ENCODE data around the gene MLLT10.
A peak's percentile ranks its signal among the peaks of the same experiment; 100 is the strongest.

The MLLT10 gene

GRCh38 chr10:21517134-21518031 lies 16.6 kb upstream of the MLLT10 start:
- peak; percentile 51 for DNase-seq

- DNase-seq, result peak; percentile 81
These were observed 15.8 kb upstream of the MLLT10 start for GRCh38 chr10:21518149-21518640.

- DNase-seq, result peak; percentile 30
These were observed 15.2 kb upstream of the MLLT10 start for GRCh38 chr10:21518641-21519396.

GRCh38 chr10:21519397-21519933 lies 14.6 kb upstream of the MLLT10 start:
- DNase-seq, result no peak

- peak; percentile 40 for DNase-seq
These were observed 14.0 kb upstream of the MLLT10 start for GRCh38 chr10:21519941-21520436.

GRCh38 chr10:21520509-21520908 lies 13.5 kb upstream of the MLLT10 start:
- no peak for DNase-seq

- no peak for DNase-seq
These were observed 13.1 kb upstream of the MLLT10 start for GRCh38 chr10:21520949-21521348.

- DNase-seq, result no peak
These were observed 12.1 kb upstream of the MLLT10 start for GRCh38 chr10:21521751-21522533.

GRCh38 chr10:21522631-21523406 lies 11.2 kb upstream of the MLLT10 start:
- no peak for DNase-seq

- DNase-seq, result peak; percentile 4
These were observed 10.4 kb upstream of the MLLT10 start for GRCh38 chr10:21523557-21524008.

GRCh38 chr10:21524131-21524525 lies 9.9 kb upstream of the MLLT10 start:
- no peak for DNase-seq

GRCh38 chr10:21524526-21525366 lies 9.3 kb upstream of the MLLT10 start:
- DNase-seq, result peak; percentile 66

GRCh38 chr10:21525367-21526187 lies 8.5 kb upstream of the MLLT10 start, which contains the start of gene SKIDA1:
Gene SKIDA1 (minus strand): TSS chr10:21525682. CDS start chr10:21517822, 7,860 bp downstream.
- peak; percentile 89 for DNase-seq

GRCh38 chr10:21526188-21526859 lies 7.7 kb upstream of the MLLT10 start:
- peak; percentile 66 for DNase-seq

- DNase-seq, result peak; percentile 38
These were observed 7.0 kb upstream of the MLLT10 start for GRCh38 chr10:21526860-21527597.

- DNase-seq, result peak; percentile 31
These were observed 6.3 kb upstream of the MLLT10 start for GRCh38 chr10:21527598-21528235.

GRCh38 chr10:21528236-21529031 lies 5.6 kb upstream of the MLLT10 start:
- DNase-seq, result peak; percentile 29
